ENCODE data around the gene FAM110D. TPM values are rescaled to one million over a fixed set of nuclear protein-coding genes. Genes with fewer than 3 reads are reported as not detected.
A peak's percentile ranks its signal among the peaks of the same experiment; 100 is the strongest.

Gene FAM110D
- total RNA-seq, 1 experiment from 2014 or later = 0.18 TPM

DNA sequence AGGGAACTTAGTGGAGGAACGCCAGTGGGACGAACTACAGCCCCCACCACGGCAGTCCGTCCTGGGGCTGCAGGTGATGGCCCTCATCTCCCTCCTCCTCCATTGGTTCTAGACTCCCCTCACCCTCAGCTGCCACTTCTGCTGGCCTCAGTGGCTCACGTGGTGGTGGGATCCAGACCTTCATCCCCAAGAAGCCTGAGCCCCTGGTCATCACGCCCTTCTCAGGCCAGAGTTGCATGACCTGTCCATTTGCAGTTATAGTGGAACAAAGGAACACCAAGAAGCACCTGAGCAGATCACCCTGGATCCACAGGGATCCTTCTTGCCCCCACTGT is 13.0 kb upstream of the FAM110D start:
- Histone ChIP-seq H3K4me1 (peaks cover 8% of the 10 kb centered on the region), H3K4me3 (no peak overlapping the region)
- DNase-seq = no peak

DNA sequence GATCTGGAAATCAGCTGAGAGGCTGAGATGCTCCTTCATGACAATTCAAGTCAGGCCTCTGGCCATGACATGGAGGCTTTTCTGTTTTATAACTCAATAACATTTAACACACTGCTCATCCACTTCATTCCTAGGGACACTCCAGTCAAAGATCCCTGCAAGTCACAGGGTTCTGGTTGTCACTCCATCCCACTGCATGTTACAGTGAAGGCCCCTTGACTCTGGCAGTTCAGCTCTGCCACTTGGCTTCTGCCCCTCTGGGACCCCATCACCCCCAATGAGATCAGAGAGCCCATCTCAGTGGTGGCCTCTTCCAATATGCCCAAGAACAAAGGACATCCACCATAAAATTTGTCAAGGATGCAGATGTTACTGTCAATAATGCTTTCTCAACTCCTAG is 10.0 kb upstream of the FAM110D start:
- peak in 1 of 2 experiments; percentile 43 for DNase-seq
- no peak overlapping the region for H3K27ac ChIP-seq

More for the DNA sequence above, 13.0 kb upstream of the FAM110D start:
- Histone ChIP-seq H3K36me3 (no peaks in the 10 kb centered on the region), H3K27me3 (0 out of 2 replicates have a peak, but pooled peaks cover 6% of the 10 kb centered on the region), H3K27ac (no peak overlapping the region), H3K9me3 (replicated peaks) (no peaks in the 10 kb centered on the region)

DNA sequence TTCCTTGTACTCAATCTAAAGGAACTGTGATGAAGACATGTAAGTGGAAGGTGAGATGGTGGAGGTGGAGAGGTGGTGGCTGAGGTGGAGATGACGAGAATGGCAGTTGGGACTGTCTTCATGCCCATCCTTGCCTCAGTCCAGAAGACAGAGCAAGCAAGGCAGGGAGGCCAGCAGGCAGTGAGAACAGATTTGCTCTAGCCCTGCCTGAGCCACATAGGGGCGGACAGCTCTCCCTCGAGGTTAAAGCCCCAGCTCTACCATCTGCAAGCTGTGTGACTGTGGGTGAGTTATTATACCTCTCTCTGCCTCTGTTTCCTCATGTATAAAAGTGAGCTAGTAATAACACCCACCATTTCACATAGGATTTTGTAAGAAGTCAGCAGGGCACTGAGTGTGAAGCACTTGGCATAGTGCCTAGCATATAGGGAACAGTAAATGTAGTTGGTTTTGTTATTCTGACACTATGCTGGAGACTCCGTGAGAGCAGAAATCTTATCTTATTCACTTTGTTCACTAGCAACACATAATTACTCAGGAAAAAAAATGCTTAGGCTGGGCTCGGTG is 4.8 kb upstream of the FAM110D start:
- no peak overlapping the region for H3K27ac ChIP-seq
- H3K27me3 ChIP-seq = peaks cover 45% of the 10 kb centered on the region
- peaks cover 24% of the 10 kb centered on the region for H3K4me1 ChIP-seq
- H3K36me3 ChIP-seq = no peaks in the 10 kb centered on the region
- DNase-seq = no peak
- no peaks in the 10 kb centered on the region for H3K9me3 ChIP-seq (replicated peaks)
- no peak overlapping the region for H3K4me3 ChIP-seq

More for the DNA sequence above, 10.0 kb upstream of the FAM110D start:
- Histone ChIP-seq H3K4me1 (peaks cover 8% of the 10 kb centered on the region), H3K9me3 (replicated peaks) (no peaks in the 10 kb centered on the region), H3K36me3 (no peaks in the 10 kb centered on the region), H3K27me3 (peaks cover 17% of the 10 kb centered on the region), H3K4me3 (no peak overlapping the region)

DNA sequence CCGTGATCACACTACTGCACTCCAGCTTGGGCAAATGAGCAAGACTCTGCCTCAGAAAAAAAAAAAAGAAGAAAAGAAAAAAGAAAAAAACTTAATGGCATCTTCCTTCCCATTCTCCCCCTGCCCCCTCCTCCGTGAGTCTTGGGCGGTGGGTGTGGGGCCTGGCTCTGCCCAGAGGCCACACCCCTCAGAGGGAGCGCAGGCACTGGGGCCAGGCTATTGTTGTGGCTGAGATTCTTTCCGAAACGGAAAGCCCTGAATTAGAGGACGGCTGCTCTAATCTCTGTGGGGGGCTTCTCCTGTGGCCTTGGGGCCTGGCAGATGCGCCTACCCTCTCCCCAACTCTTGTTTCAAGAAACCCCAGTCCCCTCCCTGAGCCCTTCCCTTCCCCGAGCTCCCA is 4.1 kb upstream of the FAM110D start:
- Histone ChIP-seq H3K27ac (no peak overlapping the region), H3K27me3 (peaks cover 52% of the 10 kb centered on the region)
- no peak for DNase-seq

DNA sequence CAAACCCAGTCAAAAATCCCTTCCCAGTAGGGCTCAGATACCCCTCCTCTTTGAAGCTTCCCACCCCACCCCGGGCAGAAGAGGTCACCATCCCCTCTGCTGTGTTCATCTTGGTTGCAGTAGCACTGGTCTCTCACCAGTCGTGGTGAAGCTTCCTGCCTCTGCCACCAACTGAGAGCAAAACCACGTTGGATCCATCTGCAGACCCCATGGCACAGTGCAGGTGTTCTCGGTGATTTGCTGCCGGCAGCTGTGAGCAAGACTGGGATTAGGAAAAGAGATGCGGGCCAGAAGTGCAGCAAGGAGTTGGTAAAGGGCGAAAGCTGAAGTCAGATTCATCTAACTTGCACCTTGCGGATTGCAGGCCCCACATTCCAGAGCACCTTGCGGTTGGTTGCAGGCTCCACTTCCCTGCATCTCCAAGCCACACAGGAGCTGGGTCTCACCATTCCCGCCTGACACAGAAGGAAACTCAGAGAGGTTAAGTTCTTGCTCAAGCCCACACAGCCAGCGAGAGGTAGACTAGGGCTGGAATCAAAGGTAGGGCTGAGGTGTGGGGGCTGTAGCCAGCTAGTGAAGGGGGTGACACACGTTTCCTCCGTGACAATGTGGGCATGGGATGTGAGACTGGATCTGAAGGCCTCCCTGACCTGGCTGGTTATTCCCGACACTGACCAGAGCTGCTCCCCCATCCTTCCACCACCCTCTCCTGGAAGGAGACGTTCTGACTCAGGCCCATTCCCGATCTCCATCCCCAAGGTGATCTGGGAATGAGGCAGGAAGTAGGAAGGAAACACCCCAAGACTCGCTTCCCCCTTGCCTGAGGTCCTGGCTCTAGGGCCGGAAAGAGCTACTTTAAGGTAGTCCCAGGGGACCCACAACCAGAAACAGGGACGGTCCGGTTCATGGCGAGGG is 3.3 kb upstream of the FAM110D start:
- no peaks in the 10 kb centered on the region for H3K9me3 ChIP-seq (replicated peaks)
- peaks cover 49% of the 10 kb centered on the region for H3K27me3 ChIP-seq
- H3K36me3 ChIP-seq = no peaks in the 10 kb centered on the region
- DNase-seq = peak in 1 of 2 experiments; percentile 44
- peaks cover 22% of the 10 kb centered on the region for H3K4me1 ChIP-seq
- H3K27ac ChIP-seq = no peak overlapping the region
- peak overlapping the region; percentile 7 for H3K4me3 ChIP-seq

More for the DNA sequence above, 4.1 kb upstream of the FAM110D start:
- H3K4me3 ChIP-seq = no peak overlapping the region
- peaks cover 22% of the 10 kb centered on the region for H3K4me1 ChIP-seq
- no peaks in the 10 kb centered on the region for H3K9me3 ChIP-seq (replicated peaks)
- H3K36me3 ChIP-seq = no peaks in the 10 kb centered on the region

DNA sequence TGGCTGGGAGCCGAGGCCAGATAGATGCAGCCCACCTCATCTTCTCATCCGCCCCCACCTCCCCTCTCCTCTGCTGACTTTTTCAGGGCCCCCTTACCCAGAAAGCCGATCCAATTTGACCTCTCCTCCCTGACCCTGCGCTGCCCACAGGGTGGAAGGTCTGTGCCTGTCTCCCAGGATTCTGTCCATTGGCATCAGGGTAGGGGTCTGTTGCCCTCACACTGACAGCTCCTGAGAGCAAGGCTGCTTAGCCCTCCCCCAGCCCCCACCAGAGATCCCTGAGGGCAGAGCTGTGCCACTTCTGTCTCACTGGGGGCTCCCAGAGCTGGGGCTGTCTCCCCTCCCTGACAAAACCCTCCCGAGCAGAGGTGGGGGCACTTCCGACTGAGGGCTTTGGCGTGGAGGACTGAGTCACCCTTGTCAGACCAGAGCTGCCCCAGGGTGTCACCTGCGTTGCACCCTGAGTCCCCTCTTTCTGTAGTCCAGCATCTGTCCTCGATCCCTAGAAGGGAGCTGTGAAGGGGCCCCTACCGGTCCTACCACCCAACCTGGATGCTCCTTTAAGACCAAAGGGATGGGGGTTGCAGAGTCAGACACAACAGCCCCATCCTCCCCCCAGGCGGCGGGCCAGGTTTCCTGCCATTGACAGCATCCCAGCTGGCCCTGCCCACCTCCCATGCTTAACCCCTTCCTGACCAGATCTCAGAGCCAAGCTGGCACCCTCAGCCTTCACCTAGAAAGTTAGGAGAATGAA is 2.4 kb upstream of the FAM110D start:
- Histone ChIP-seq H3K9me3 (replicated peaks) (no peaks in the 10 kb centered on the region), H3K4me3 (peak overlapping the region; percentile 7), H3K4me1 (peaks cover 22% of the 10 kb centered on the region), H3K36me3 (no peaks in the 10 kb centered on the region), H3K27ac (no peak overlapping the region), H3K27me3 (peaks cover 43% of the 10 kb centered on the region)
- peak; percentile 49 to 60 for DNase-seq

DNA sequence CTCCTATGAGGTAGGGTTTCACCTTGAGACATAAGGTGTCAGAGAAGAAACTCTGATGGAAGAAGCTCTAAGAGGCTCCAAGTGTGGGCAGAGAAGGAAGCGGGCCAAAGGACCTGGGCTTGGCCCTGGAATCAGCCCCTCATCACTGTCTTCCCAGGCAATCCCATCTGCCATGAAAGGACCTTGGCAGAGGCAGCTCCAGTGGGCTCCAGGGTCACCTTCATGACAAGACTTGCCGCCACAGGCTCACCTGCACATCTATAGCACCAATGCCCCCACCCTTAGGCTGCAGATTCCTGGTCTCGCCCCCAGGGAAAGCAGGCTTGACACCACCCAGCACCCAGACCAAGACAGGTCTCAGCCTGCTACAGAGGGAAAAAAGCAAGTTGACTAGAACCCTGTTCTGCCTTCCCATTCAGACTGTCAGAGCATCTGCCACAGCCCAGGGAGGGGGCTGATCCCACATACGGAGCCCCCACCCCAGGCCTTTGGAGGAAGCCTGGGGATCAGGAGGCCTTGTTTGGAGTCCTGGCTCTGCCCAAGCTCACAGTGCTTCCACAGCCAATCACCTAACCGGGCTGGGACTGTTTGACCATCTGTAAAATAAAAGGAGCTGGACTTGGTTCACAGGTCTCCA is 490 bp upstream of the FAM110D start:
- DNase-seq = no peak
- Histone ChIP-seq H3K4me3 (no peak overlapping the region), H3K4me1 (peaks cover 22% of the 10 kb centered on the region), H3K27ac (no peak overlapping the region), H3K9me3 (replicated peaks) (no peaks in the 10 kb centered on the region), H3K27me3 (peaks cover 43% of the 10 kb centered on the region), H3K36me3 (no peaks in the 10 kb centered on the region)

DNA sequence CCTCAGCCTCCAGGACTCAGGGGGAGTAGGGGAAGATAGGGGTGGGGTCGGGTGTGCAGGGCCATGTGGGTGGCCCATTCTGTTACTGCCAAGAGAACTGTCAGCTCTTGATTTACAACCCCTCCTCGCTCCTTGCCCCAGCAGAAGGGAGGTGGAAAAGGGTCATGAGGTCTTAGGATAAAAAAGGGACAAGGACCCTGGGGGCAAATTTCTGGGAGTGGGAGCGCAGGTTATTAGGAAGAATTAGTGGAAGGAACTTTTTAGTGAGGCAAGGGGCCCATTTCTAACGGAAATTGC is 812 bp downstream of the FAM110D start:
- Histone ChIP-seq H3K27me3 (peaks cover 43% of the 10 kb centered on the region), H3K36me3 (no peaks in the 10 kb centered on the region), H3K27ac (no peak overlapping the region), H3K9me3 (replicated peaks) (no peaks in the 10 kb centered on the region), H3K4me1 (peaks cover 25% of the 10 kb centered on the region), H3K4me3 (no peak overlapping the region)
- DNase-seq = no peak

DNA sequence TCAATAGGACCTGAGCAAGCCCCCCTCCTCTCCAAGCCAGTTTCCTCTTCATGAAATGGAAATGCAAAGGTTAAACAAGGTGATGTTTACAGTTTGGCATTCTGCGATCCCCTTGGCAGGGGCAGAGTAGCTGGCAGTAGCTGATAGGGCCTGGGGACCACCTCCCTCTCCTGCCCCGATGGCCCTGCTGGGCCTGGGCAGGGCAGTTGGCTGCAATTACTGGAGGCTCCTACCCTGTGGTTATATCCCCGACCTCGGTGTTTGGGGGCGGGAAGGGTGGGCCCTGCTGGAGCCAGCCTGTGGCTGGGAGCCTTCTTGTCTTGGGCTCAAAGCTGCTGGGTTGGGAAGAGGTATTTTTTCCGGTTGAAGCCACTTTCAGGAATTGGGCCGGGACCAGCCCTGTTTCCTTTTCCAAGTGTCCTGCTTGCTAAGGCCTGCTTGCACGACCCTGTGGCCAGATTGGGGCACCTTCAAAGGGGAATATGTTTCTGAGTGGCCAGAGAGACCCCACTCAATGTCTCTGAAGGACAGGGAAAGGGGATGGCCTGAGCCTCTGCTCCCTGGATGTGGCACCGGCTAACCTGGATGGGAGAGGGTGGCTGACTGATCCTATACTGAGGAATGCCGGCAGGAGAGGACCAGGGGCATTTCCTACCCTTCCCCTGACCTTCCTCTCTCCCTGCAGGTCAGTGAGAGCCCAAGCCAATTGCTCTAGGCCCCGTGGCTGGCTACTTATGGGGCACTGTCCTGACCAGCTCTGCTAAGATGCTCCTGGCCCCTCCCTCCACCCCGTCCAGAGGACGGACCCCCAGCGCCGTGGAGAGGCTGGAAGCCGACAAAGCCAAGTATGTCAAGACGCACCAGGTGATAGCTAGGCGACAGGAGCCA is 1.9 kb downstream of the FAM110D start:
- no peak for DNase-seq
- no peaks in the 10 kb centered on the region for H3K9me3 ChIP-seq (replicated peaks)
- no peak overlapping the region for H3K4me3 ChIP-seq
- no peaks in the 10 kb centered on the region for H3K36me3 ChIP-seq
- H3K27me3 ChIP-seq = peaks cover 34% of the 10 kb centered on the region
- no peak overlapping the region for H3K27ac ChIP-seq
- H3K4me1 ChIP-seq = peaks cover 24% of the 10 kb centered on the region

DNA sequence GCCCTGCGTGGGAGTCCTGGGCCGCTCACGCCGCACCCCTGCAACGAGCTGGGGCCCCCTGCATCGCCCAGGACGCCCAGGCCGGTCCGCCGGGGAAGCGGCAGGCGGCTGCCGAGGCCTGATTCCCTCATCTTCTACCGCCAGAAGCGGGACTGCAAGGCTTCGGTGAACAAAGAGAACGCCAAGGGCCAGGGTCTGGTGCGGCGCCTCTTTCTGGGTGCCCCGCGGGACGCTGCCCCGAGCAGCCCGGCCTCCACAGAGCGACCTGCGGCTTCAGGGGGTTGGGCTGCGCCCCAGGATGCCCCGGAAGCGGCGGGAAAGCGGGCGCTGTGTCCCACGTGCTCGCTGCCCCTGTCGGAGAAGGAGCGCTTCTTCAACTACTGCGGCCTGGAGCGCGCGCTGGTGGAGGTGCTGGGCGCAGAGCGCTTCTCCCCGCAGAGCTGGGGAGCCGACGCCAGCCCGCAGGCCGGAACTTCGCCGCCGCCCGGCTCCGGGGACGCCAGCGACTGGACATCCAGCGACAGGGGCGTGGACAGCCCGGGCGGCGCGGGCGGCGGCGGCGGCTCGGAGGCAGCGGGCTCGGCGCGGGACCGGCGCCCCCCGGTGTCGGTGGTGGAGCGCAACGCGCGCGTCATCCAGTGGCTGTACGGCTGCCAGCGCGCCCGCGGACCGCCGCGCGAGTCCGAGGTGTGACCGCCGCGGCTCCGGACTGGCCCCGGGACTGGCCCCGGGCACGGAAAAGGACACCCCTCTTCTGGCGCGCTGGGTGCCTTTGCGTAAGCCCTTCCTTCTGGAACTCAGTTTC is 2.7 kb downstream of the FAM110D start:
- Histone ChIP-seq H3K4me3 (peak overlapping the region; percentile 17; the same call in 1 of the 2 replicates), H3K27ac (no peak overlapping the region), H3K4me1 (peaks cover 24% of the 10 kb centered on the region), H3K9me3 (replicated peaks) (no peaks in the 10 kb centered on the region), H3K27me3 (peaks cover 25% of the 10 kb centered on the region; the same call in 1 of the 2 replicates), H3K36me3 (no peaks in the 10 kb centered on the region)
- DNase-seq = no peak

DNA sequence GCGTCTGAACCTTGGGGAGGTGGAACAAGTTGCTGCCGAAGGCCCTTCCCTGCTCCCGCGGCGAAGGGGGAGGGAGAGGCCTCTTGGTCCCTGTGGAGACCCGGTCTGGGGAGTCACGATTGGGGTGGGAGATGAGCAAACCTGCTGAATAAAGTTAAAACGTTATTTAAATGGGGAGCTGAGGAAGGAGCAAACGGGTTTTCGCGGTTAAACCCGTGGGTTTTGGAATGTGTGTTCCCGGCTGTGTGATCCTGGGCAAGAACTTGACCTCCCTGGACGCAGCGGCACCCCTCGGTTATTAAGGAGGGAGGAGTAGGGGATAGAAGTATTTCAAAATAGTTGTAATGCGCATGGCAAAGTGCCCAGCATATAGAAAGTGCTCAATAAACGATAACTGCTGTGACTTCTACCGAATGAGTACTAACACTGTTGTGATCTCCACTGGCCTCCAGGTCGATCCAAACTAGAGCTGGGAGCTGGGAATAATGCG is 3.4 kb downstream of the FAM110D start:
- Histone ChIP-seq H3K27me3 (peaks cover 19% of the 10 kb centered on the region; the same call in 1 of the 2 replicates), H3K36me3 (no peaks in the 10 kb centered on the region), H3K27ac (no peak overlapping the region), H3K4me1 (peaks cover 23% of the 10 kb centered on the region), H3K4me3 (peak overlapping the region; percentile 17; the same call in 1 of the 2 replicates), H3K9me3 (replicated peaks) (no peaks in the 10 kb centered on the region)
- DNase-seq = no peak

DNA sequence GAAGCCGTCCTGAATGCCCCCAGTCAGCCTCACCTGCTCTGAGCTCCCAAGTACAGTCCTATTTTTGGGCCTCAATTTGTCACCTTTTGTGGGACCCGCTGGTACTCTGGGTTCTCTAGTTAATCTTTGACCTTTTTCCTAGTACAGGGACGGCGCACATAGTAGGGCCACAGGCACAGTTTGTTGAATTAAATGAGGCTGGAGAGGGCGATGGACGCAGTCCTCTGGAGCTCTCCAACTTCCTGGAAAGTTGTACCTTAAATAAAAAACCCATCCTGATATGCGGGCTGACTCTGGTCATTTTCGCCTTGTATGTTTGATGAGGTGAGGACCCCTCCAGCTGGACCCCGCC is 4.8 kb downstream of the FAM110D start:
- Histone ChIP-seq H3K36me3 (no peaks in the 10 kb centered on the region), H3K27ac (no peak overlapping the region), H3K4me3 (no peak overlapping the region), H3K9me3 (replicated peaks) (no peaks in the 10 kb centered on the region), H3K27me3 (peaks cover 16% of the 10 kb centered on the region; the same call in 1 of the 2 replicates), H3K4me1 (peaks cover 31% of the 10 kb centered on the region)
- no peak for DNase-seq

All from SJCRH30 (cell line).